A673 (cell line): ENCODE measurements around the gene THYN1. TPM values are rescaled to one million over a fixed set of nuclear protein-coding genes. Genes with fewer than 3 reads are reported as not detected.

ENCODE experiments used
- Bru-seq: library from RNA; stranded (reverse); fragments of 400-500 nt; gene quantifications from one replicate; lab custom pipeline; 2021; lab: Mats Ljungman, UMichigan
- BruChase-seq, 2 experiments: library from RNA; stranded (reverse); fragments of 400-500 nt; gene quantifications; one replicate each; lab custom pipeline; 2021; lab: Mats Ljungman, UMichigan
- BruUV-seq: library from RNA; stranded (reverse); fragments of 400-500 nt; replicated peaks from 2 replicates; lab custom pipeline; 2021; lab: Mats Ljungman, UMichigan
- CTCF ChIA-PET: fragments of 300-600 bp; sonication (Branson Sonifier 250); formaldehyde crosslinking; loops from one replicate; lab custom pipeline; 2022; ENCODE audit warnings: antibody characterized with exemption; lab: Charles Lee
- POLR2A ChIA-PET: fragments of 300-600 bp; sonication (Branson Sonifier 250); formaldehyde crosslinking; loops from one replicate; lab custom pipeline; 2022; ENCODE audit warnings: antibody characterized with exemption; ENCODE audit not compliant: low non-redundant PET; lab: Charles Lee
- DNase-seq: peaks from one replicate; pipeline ENCODE4 v3.0.0-alpha.2; 2015; ENCODE audit warnings: low spot score
- H3K27ac ChIP-seq: fragments of 200-600 bp; sonication (generic); 2 replicates; pipeline ENCODE4 v1.5.1; 2016; ENCODE audit warnings: mixed run types, low read depth, mild to moderate bottlenecking, mixed read lengths, antibody characterized with exemption, low read length; ENCODE audit not compliant: poor library complexity, severe bottlenecking
- H3K27me3 ChIP-seq: fragments of 200-600 bp; sonication (generic); replicated peaks from 2 replicates; pipeline ENCODE4 v1.6.1; 2017; ENCODE audit warnings: mixed run types, low read depth, mild to moderate bottlenecking, mixed read lengths, antibody characterized with exemption, low read length; ENCODE audit not compliant: insufficient read depth, poor library complexity
- H3K36me3 ChIP-seq: fragments of 200-600 bp; sonication (generic); 2 replicates; pipeline ENCODE4 v1.6.1; 2016; ENCODE audit warnings: mixed run types, mild to moderate bottlenecking, mixed read lengths, antibody characterized with exemption, low read length; ENCODE audit not compliant: insufficient read depth, poor library complexity, severe bottlenecking
- H3K4me1 ChIP-seq: fragments of 200-600 bp; sonication (generic); 2 replicates; pipeline ENCODE4 v1.6.1; 2017; ENCODE audit warnings: mixed run types, mild to moderate bottlenecking, mixed read lengths, antibody characterized with exemption, low read length; ENCODE audit not compliant: insufficient read depth, poor library complexity, severe bottlenecking
- H3K4me3 ChIP-seq: fragments of 200-600 bp; sonication (generic); 2 replicates; pipeline ENCODE4 v1.5.1; 2016; ENCODE audit warnings: low read depth, mixed run types, mild to moderate bottlenecking, mixed read lengths, low read length; ENCODE audit not compliant: poor library complexity, severe bottlenecking
- H3K9me3 ChIP-seq: fragments of 200-600 bp; sonication (generic); 2 replicates; pipeline ENCODE4 v1.6.1; 2016; ENCODE audit warnings: mixed run types, low read depth, mild to moderate bottlenecking, mixed read lengths, antibody characterized with exemption, low read length; ENCODE audit not compliant: poor library complexity, severe bottlenecking
- CTCF ChIP-seq: fragments of 300-800, 200-600 bp; sonication (generic); conservative IDR thresholded peaks from 2 replicates; pipeline ENCODE4 v1.5.1; 2017; ENCODE audit warnings: low read depth, mild to moderate bottlenecking, antibody characterized with exemption, low read length, moderate library complexity, mixed read lengths
- EZH2 ChIP-seq: fragments of 200-600 bp; sonication (generic); IDR thresholded peaks from 2 replicates; pipeline ENCODE4 v1.6.1; 2017; ENCODE audit warnings: borderline replicate concordance, low read depth, mild to moderate bottlenecking, mixed read lengths, antibody characterized with exemption, low read length; ENCODE audit not compliant: poor library complexity, severe bottlenecking
- intact Hi-C: fragments of 100-400 bp; cut with micrococcal nuclease; formaldehyde crosslinking; loops from one replicate; pipeline ENCODE4 v1.10.0; 2022; ENCODE audit not compliant: unreplicated experiment
- long read RNA-seq: library from polyadenylated mRNA; stranded (forward); transcript quantifications from one replicate; pipeline ENCODE4 v2.0.0, GENCODE V29; 2022
- total RNA-seq: library from RNA; stranded (reverse); gene quantifications from 2 replicates; pipeline ENCODE4 v1.2.3, GENCODE V29; 2021

Gene THYN1
- 57.2 and 60.2 TPM in 2 replicates for total RNA-seq
- percentile 67 among the genes with signal in this experiment for Bru-seq, nascent RNA
- percentile 54 among the genes with signal in this experiment for BruChase-seq, experiment 1, labeled RNA remaining after a 2-hour chase
- BruChase-seq, experiment 2, labeled RNA remaining after a 6-hour chase, result percentile 69 among the genes with signal in this experiment
- long read RNA-seq, transcript THYN1-204 (8 exons, 893 nt), result major isoform, 58 of 140 reads
- long read RNA-seq, transcript THYN1-203 (8 exons, 943 nt), result minor isoform, 21 of 140 reads
- long read RNA-seq, transcript THYN1-202 (7 exons, 835 nt), result minor isoform, 9 of 140 reads
- long read RNA-seq, transcript THYN1-201 (7 exons, 1,299 nt), result minor isoform, 24 of 140 reads
- long read RNA-seq, partial matches to known transcripts, result 13 of 140 reads
- long read RNA-seq, other reads (novel, unspliced or antisense), result 13 of 140 reads

- Histone ChIP-seq H3K27me3 (no peaks in the 10 kb centered on the region), H3K36me3 (peaks cover 30% of the 10 kb centered on the region), H3K4me1 (peaks cover 10% of the 10 kb centered on the region), H3K4me3 (peak within 1 kb of the TSS; percentile 55), H3K27ac (peak within 1 kb of the TSS; percentile 67), H3K9me3 (no peaks in the 10 kb centered on the region)
- ChIA-PET POLR2A (no interaction called here), CTCF (no interaction called here)
- intact Hi-C loops, result loop anchor here (2.0 kb wide), 1 partner anchor 29 kb away; the partner anchor contains the start of gene VPS26B
- no TSS peak for BruUV-seq
- TF ChIP-seq CTCF (no peak), EZH2 (no peak)
- DNase-seq, result peak; percentile 99
Measured at GRCh38 chr11:134253188-134253993, at the start of gene THYN1, which contains the start of gene ACAD8. Gene THYN1, minus strand, starts transcription at chr11:134253352. Its CDS starts 470 bp downstream, at chr11:134252882. Gene ACAD8, plus strand, starts transcription at chr11:134253568. Its CDS starts 33 bp downstream, at chr11:134253601.

- H3K9me3 ChIP-seq, result no peaks in the 10 kb centered on the region
- no TSS peak for BruUV-seq
- H3K4me3 ChIP-seq, result no peak overlapping the region
- TF ChIP-seq CTCF (no peak), EZH2 (no peak)
- H3K27ac ChIP-seq, result no peak overlapping the region
- no peak for DNase-seq
- intact Hi-C loops, result no loop called here
- H3K4me1 ChIP-seq, result no peaks in the 10 kb centered on the region
- no peaks in the 10 kb centered on the region for H3K36me3 ChIP-seq
- ChIA-PET CTCF (no interaction called here), POLR2A (no interaction called here)
- H3K27me3 ChIP-seq, result no peaks in the 10 kb centered on the region
Measured at GRCh38 chr11:134294664-134295063, 41.5 kb upstream of the THYN1 start.
